ENCODE measurements around the gene GPLD1.

GPLD1 gene

GRCh38 chr6:24378473-24379097 lies 110.8 kb downstream of the GPLD1 start:
- DNase-seq = no peak
